HG03565 (cell line): ENCODE measurements around the gene GJA3.

Source experiments
- ATAC-seq: cut with Tn5 transposase; IDR thresholded peaks from one replicate; pipeline ENCODE4 v1.9.1; 2021; ENCODE audit warnings: mild to moderate bottlenecking, moderate library complexity; ENCODE audit not compliant: unreplicated experiment

The GJA3 gene

DNA sequence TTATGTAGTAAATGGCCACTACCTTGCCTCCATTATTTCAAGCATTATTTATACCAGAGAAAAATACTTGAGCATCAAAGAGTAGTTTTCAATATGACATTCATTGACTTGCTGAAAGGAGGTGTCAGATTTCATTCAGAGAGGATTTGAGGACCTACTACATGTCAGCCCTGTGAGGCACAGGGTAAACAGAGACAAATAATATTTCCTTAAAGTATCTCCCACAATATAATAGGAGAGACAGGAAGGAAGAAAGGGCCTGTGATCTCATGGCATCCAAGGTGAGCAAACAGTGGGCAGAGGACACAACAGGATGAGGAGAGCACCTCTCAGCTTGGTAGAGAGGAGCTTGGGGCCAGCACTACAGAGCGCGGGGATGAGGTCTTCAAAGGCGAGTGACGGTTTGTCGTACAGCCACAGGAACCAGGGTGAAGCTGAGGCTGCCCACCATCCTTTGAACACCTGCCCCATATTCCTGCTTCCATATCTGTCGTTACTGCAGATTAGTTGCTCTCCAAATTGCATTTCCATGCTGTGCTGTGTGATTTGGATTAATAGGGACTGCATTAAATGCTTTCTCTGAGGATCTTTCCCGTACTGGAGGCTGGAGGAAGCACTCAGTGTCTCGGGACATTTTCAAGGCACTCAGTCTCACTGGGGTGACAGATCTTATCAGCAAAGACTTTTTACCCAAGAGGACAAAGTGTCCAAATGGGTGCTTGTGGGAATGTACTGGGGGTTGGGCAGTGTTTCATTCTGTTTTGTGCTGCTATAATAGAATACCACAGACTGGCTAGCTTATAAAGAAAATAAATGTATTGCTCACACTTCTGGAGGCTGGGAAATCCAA lies 59.2 kb downstream of the GJA3 start:
- ATAC-seq = no peak

DNA sequence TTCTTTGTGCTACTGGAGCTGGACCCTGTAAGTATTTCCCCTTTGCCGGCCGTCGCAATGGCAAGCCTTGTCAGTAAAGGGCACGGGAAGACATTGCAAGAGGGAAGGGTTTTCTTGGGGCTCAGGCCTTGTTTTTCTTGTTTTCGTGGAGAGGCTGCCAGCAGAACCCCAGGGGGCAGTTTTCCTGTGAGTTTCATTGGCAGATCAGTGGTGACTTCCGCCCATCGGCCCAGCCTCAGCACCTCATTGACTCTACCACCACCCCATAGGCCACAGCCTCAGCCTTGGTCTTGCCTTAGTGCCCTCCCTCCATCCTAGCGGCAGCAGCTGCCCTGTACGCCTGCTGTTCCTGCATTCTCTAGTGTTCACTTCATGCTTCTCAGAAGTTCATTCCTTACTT lies 61.5 kb downstream of the GJA3 start:
- no peak for ATAC-seq

DNA sequence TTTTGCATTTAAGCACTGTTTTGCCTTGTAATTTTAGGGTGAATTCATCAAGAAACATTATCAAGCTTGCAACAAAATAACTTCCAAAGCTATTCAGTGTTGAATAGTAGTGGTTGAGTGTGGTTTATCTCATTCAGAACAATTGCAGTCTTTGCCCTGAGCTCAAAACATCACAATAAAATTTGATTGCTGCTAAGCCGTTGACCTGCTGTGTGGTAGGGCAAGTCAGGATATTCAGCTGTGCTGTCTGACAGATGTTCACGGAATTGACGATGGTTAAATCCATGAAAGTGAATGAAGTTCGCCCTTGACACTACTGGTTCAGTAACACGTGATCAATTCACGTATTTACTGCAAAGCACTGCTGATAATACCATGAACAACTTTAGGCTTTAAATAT lies 66.9 kb downstream of the GJA3 start:
- no peak for ATAC-seq

DNA sequence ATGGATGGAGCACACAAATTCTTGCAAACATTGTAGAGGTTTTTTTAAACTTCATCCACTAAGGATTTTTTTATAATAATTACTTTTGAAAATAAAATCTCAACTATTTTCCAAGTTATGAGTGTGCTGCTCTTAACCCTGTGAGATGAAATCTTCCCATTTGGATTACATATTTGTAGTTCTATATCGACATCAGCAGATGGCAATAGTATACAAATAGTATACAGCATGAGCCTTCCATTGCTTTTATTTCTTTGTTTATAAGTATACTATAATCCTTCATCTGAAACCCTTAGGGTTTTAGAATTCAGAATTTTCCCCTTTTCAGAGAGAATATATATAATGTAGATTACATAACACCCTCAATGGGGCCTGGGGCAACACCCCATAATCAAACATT lies 70.5 kb downstream of the GJA3 start:
- ATAC-seq = no peak
